GM19467 (cell line): ENCODE measurements around the gene FGF2.
"Not testable (repeated sequence)": the region's sequence is repeated elsewhere in the genome, so short reads cannot be mapped to it uniquely, and the experiment has no call there.

Experiments used
- ATAC-seq: cut with Tn5 transposase; IDR thresholded peaks from one replicate; pipeline ENCODE4 v1.9.1; 2021; ENCODE audit warnings: mild to moderate bottlenecking, moderate library complexity; ENCODE audit not compliant: unreplicated experiment

FGF2 gene

DNA sequence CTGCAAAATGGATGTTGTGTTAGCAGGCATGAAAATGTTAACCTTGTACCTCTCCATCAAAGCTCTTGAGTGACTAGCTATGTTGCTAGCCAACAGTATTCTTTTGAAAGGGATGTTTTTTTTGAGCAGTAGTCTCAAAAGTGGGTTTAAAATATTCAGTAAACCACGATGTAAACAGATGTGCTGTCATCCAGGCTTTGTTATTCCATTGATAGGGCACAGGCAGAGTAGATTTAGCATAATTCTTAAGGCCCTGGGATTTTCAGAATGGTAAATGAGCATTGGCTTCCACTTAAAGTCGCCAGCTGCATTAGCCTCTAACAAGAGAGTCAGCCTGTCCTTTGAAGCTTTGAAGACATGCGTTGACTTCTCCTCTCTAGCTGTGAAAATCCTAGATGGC is 18.4 kb downstream of the FGF2 start:
- no peak for ATAC-seq

DNA sequence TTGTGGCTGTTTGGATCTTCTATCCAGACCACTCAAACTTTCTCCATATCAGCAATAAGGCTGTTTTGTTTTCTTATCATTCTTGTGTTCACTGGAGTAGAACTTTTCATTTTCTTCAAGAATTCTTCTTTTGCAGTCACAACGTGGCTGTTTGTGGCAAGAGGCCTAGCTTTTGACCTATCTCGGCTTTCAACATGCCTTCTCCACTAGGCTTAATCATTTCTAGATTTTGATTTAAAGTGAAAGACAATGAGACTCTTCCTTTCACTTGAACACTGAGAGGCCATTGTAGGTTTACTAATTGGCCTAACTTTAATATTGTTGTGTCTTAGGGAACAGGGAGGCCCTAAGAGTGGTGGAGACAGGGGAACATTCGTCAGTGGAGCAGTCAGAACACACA is 19.1 kb downstream of the FGF2 start:
- no peak for ATAC-seq

DNA sequence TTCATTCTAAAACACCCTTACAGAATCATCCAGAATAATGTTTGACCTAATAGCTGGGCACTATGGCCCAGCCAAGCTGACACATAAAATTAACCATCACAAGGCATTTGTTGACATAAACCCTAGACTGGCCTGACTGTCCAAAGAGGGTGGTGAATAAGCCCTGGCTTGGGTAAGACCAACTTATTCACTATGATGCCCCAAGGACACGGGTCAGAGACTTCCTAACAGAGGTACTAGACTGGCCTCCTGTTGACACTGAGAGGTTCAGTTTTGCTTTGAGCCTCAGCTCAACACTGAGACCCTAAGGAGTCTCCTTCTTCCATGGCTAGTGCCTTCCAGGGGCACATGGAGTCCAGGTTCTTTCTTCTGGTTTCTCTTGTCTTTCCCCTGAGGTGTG is 21.3 kb downstream of the FGF2 start:
- ATAC-seq, result no peak

DNA sequence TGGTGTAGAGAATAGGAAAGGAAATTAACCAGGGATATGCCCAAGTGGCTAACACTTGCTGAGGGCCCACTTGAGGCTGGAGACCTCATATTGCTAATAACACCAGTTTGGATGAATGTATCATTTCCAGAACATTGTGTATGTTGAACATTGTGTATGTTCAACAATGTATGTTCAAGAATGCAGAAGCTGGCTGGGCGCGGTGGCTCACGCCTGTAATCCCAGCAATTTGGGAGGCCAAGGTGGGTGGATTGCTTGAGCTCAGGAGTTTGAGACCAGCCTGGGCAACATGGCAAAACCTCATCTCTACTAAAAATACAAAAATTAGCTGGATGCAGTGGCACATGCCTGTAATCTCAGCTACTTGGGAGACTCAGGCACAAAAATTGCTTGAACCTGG is 23.2 kb downstream of the FGF2 start:
- not testable (repeated sequence) for ATAC-seq

DNA sequence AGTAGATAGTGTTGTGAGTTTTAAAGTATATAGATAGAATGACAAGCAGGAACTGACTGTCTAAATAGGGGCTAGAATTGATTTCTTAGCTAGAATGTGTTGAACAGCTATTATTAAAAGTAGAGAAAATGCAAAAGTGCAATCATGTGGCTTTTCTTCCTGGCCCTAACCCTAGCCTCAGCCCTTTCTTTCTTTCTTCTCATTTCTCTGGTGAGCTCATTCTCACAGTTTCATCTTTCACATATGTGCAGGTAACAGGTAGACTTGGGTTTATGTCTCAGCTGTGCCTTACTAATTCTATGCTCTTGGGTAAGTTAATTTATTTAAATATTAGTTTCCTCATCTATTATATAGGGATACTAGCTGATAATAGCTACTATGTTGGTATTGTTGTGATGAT is 24.9 kb downstream of the FGF2 start:
- ATAC-seq, result no peak

DNA sequence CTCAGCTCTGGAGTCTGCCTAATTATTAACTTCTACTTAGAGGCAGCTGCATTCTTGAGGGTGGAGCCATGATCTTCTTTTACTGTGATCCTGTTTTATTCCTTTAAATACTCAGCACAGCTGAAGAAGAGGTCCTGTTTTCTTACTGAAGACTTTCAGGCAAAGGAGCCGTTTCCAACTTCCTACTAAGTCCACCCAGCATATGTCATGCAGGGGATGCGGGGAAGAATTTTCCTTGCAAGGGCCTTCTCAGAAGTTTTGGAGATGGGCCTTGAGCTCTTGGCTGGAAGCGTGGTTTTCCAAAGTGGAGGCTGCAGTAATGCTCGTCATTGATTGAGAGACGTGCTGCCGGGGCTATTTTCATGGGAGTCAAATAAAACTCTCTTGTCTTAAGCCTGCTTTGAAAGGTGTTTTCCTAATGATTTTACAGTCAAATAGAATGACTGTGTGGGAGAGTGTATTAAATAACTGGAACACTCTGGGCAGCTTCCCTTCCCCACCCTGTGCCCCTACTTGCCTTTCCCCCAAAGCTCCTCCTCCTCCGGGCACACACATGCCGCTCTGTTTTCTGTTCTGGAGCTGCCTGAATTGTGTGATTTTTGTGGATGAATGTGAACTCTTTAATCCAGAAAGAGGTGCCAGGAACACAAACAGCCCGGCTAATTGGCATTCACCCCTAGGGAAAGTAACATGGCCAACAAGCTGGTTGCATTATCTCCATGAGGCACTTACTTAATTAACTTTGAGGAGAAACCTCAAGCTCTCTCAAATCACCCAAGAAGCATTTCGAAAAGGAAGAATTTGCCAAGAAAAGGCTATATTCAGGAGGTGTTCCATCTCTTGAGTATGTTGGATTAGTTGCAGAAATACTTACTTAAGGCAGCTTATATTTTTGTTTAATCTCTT is 28.1 kb downstream of the FGF2 start:
- ATAC-seq, result no peak

DNA sequence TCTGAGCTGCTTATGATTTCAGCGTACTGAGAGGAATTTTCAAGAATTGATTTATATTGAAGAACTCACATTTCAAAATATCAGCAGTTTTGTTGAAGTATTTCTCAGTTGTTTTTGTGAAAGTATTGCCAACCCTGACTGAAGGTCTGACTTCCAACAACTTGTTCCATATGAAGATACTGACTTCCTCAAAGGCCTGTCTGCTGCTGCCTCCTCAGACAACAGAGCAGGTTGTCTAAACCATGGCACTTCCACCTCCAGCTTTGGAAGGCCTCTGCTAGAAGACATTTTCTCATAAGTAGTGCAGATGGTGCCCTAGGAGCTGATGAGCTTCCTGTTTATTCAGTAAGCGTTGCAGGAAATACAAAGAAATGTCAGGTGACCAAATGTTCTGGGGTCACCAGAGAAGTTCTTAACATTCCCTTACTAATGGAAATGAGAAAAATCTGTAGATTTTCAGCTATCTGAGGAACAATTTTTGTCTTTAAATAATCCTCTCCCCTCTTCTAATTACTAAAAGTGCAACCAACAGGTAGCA is 28.8 kb downstream of the FGF2 start:
- ATAC-seq, result no peak

DNA sequence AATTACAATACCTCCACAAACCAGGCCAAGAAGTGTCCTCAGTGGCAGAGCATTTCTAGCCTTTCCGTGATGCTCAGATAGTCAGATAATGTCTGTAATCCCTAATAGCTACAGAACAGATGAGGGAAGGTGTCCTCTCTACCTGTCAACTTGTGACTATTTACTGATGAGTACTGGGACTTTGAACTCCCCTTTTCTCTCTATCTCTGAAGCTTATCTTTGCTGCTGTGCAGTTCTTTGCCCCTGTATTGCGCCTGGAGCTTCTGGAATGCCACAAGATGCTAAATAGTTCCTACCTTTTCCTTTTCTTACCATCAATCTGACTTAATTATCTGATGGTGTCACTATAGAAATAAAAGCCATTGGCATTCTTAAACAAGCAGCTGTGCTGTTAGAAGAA is 30.5 kb downstream of the FGF2 start:
- ATAC-seq, result no peak

DNA sequence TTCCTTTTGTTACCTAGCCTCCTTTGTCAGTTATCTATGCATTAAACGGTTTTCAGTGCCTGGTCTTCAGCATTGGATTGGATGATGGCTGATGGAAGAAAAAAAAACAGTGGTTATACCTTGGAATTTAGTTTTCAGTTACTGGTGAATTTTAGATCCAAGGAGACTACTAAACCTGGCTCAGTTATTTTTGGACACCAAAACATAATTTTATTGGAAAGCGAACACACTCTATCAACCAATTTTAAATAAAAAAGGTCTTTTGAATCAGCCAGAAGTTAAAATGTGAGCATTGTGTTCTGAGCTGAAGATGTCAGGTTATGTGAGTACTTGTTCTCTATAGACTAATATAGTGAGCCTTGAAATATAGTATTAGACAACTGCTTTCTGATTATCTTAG is 32.1 kb downstream of the FGF2 start:
- no peak for ATAC-seq

DNA sequence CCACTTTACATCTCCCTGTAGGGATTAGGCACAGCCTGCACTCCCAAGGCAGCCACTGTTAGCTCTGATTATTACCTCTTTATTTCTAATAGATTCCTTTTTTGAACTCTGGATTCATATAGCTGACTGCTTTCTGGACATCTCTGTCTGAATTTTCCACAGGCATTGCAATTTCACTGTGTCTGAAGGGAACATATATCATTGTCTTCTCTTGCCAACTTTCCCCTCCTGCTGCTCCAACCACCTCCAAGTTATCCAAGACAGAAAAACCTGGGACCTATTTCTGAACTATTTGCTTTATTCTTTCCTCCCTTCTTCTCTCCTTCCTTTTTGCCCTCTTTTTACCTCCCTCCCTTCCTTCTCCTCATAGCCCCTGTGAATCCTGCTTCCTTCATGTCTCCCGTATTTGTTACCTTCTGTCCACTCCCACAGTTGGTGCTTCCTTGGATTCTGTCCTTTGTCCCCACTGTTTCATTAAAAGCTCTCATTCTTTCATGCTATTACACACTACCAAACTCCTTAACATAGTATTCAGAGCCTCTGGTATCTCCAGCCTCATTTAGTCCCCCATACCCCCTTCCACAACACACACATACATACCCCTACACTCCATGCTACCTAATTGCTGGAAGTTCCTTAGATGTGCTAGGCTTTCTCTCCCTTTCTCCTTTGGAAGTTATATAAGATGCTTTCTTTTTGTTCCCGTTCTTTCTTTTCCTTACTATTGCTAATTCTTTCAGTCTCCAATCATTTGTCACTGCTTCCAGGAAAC is 34.7 kb downstream of the FGF2 start:
- no peak for ATAC-seq

DNA sequence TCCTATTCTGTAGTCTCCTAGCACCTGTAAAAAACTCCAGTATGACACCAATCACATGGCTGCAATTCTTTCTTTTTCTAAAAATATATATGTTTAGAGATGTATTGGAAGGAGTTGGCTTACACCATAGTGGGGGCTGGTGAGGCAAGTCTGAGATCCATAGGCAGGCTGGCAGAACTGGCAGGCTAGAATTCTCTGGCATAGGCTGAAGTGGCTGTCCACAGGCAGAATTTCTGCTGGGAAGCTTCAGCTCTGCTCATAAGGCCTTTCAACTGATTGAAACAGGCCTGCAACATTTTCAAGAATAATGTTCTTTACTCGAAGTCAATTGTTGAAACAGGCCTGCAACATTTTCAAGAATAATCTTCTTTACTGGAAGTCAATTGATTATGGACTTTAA is 37.0 kb downstream of the FGF2 start:
- ATAC-seq, result no peak

DNA sequence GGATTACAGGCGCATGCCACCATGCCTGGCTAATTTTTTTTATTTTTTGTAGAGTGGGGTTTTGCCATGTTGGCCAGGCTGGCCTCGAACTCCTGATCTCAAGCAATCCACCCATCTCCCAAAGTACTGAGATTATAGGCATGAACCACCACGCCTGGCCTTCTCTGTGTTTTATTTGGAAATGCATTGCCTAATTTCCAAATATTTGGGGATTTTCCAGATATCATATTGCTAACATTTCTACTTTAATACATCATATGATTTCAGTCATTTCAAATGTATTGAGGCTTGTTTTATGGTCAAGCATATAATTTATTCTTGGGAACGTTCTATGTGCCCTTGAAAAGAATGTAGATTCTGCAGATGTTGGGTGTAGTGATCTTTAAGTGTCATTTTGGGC is 38.8 kb downstream of the FGF2 start:
- no peak for ATAC-seq

DNA sequence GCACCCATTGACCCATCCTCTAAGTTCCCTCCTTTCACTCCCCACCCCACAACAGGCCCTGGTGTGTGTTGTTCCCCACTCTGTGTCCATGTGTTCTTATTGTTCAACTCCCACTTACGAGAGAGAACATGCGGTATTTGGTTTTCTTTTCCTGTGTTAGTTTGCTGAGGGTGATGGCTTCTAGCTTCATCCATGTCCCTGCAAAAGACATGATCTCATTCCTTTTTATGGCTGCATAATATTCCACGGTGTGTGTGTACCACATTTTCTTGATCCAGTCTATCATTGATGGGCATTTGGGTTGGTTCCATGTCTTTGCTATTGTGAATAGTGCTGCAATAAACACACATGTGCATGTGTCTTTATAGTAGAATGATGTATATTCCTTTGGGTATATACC is 41.6 kb downstream of the FGF2 start:
- not testable (repeated sequence) for ATAC-seq

DNA sequence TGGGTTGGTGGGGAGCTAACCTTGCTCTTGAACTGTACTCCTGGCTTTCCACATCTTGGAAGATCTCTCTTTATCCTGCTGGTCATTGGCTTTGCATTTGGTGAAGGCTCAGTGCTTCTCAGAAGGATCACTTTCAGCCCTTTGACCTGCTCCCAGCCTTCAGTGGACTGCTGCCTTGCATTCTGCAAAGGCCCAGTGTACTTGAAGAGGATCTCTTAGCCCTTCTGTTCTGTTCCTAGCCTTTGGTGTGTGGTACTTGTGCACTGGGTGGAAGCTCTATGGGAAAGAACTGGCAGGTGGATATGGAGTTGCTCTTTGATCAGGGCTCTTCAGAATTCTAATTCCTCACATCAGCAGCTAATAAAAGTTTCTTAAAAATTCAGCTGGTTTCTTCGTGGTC is 46.5 kb downstream of the FGF2 start:
- no peak for ATAC-seq

DNA sequence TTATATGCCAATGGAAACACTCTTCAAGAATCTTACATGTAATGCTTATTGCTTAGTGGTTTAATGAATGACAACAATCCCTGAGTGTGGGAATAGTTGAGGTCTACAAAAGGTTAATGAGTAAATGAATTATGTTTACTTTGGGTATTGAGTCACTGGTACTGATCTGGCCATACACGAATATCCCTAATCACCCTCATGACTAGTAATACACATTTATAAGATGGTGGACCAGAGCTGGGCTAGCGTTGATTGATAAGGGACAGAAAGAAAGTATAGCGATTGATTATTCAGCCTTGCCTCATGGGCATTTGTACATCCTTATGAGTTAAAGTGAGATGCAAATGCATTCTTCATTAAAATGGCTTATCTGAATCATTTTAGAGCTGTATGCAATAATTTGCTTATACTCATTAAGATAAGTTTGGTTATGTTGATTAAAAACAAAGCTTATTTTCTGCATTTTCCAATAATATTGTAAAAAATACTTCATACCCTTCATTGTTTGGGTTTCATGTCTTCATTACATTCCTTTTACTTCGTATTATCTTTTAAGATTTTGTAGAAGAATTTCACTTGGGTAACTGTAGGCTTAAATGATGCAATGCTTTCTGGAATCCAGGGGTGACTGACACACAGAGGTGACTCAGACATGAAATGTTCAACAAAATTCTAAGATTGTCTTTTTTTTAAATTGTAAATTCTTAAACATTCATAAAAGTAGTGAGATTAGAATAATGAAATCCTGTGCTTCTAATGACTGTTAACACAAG is 47.4 kb downstream of the FGF2 start:
- peak; percentile 54 for ATAC-seq

DNA sequence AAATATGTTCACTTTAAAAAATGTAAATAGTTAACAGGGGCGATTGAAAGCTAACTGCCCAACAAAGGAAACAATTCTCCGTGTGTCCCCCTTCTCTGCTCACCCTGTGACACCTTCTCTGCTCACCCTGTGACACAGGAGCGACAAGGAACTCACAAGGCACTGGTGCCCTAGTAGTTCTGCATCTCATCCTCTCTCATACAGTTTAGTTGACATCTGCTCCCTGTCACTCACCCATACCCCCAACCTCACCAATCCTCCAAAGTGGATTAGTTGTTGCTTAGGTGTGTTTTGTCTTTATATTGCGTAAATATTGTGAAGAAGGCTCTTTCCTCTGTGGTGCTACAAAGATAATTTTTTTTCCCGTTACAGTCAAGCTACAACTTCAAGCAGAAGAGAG is 49.3 kb downstream of the FGF2 start:
- ATAC-seq, result no peak

DNA sequence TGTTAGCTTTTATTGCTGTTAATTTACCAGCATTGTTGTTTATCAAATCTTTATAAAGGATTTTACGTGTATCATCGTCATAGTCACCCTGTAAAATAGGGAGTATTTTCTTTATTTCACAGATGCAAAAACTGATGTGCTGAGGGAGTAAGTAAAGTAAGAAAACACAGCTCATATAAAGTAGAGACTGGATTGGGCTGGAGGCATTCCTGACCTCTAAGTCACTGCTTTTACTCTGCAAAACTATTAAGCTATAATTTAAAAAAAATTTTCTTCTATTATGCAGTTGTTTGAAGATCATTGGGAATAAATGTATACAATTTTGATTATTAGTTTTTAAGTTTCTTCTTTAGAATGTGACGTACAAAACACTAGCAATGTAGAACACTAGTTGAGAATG is 49.8 kb downstream of the FGF2 start:
- no peak for ATAC-seq

DNA sequence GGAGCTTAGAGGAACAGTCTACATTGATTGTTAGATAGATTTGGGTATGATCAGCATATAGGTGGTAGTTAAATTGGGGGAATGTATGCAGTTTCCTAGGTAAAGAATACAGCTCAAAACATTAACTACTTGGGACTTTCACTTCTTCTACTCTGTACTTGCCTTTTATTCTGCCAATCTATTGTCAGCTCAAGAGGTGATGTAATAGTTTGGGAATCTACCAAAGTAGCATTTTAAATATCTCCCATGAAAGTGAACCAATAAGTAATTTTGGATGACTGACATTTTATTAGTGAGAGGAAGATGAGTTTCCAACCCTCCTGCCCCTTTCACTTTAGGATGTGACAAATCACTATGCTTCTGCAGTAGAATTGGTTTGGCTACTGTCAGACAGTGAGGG is 52.4 kb downstream of the FGF2 start:
- no peak for ATAC-seq

DNA sequence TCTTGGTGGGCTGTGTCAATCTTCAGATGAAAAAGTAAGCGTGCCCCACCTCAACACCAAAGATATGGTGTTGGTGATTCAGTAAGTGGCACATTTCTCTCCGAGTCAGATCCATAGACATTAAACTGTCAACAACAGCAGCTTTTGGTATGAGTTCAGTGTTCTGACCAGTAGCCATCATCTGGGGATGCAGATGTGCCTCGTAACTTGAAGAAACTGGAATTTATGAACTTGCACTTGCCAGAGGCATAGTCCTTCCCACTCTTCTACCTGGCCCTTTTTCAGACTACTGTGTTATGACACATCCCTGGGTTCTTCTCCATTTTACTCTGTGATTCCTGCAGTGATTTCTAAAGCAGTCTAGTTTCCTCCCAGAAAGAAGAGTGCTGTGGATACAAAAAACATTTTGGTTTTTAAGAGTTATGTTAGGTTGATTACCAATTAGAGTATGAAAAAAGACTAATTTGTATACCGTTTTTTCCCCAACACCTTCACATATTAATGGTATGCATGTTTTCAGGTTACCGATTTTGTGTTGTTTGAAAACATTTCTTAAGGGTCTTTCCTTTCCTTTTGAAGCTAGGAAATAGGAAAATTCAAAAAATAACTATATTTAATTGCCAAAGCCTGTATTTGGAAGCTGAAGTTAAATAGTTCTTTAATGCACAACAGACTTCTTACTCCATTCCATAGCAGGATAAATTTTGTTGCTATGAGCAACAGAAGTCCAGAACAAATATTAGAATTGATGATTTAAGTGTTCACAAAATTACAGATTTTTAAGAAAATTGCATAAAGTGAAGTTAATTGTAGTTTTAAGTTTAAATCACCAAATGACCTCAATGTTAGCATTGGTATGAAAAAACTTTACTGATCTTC is 56.5 kb downstream of the FGF2 start:
- ATAC-seq, result no peak

DNA sequence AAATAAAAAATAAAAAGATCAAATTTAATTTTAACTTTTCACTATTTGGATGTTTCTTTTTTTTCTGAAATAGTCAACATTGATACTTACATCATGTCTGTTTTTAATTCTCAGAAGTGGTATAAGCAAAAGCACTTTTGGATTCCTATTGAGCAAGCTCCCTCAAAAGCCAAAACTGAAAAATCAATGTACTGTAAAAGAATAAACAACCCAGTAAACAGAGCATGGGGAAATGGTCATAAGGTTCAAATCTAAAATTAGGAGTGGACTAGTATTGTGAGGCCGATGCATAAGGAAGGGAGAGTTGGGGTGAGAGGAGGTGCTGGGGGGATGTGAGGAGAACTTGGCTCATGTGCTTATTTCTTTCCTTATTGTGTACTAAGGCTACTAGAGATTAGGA is 57.9 kb downstream of the FGF2 start:
- ATAC-seq, result no peak
